Measurements from ENCODE around the gene LOXL3.

LOXL3 gene

DNA sequence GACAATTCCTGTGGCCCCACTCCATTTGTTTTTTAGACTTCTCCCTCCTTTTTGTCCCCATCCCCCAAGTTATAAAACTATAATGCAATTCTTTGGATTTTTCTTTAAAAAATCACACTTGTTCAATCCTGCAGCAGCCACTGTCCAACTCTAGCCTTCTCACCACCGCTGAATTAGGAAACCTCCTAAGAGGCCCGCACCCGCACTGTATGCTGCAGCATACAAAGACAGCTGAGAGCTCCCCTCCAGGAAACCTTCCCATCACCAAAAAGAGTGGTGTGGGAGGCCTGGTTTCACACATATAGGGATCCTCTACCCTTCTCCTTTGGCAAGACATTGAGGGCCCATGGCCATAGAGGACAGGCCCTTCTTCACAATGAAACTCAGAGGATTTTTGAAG lies 49.2 kb downstream of the LOXL3 start:
- no peak for DNase-seq

DNA sequence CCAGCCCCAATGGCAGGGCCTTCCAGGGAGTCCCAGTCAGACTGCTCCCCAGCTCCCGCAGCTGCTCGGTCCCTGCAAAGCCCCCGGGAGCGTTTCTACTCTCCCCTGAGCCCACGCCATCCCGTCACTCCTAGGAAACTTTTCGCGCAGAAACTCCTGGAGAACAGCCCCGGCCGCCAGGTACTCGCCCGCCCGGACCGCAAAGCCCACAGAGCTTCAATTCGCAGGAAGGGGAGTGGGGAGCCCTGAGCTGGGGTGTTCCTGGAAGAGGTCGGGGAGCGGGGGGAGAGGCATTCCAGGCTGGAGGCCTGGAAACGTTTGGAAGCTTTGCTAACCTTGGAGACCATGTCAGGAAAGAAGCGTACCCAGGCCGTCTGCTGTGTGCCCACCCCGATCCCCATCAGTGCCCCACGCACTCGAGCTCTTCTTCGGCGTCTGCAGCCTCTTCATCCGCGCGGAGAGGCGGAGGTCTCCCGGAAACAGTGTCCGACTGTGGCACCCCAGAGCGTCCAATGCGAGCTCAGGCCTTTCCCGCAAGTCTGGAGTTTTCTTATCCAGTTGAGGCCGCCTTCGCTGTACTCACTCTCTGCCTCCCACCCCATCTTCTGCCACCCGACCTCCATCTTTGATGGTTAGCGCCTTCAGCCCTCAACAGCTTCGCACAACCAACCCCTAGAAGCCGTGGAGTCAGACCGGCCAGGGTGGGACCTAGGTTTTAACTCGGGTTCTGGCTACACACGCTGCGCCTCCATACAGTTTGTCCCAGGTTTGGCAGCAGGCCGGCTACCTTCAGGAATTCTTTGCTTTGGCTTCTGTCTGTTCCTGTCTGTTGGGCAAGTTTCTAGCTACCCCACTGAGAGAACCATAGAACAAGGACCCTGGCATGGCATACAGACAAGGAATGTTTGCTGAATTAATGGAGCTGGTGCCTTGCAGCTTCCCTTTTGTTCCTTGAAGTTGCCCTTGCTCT lies 50.0 kb downstream of the LOXL3 start:
- no peak for DNase-seq

- peak; percentile 64 for DNase-seq
These were observed 50.8 kb downstream of the LOXL3 start for GRCh38 chr2:74502720-74503505.

GRCh38 chr2:74502147-74502719 lies 51.5 kb downstream of the LOXL3 start:
- DNase-seq = no peak

DNA sequence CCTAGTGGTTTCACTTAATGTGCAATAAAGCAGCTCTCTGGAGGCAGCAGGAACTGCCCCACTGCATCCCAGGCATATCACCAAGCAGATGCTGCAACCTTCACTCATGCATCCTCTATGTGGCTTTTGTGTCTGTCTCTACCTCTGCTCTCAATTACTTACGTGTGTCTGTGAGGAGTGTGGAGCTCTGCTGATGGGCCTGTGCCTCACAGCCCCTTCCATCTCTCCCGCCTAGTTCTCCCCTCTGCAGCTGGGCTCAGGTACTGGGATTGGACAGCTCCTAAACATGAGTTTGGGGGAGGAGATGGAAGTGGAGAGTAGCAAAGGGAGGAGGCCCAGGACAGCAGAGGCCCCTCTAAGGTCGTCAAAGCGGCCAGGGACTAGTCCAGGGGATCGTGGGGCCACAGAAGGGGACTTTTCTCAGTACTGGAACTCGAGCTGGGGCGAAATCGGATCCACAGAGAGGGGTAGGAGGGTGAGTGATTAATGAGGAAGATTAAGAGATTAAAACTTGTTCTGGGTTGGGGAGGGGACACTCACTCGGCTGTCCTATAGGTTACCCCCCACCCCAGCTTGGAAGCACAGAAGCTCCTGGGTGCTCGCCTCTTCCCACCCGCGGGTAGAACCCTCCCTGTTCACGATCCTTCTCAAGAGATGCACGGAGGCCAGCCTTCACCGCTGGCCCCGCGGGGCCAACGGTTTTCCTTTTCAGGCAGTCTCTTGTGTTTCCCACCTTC lies 52.2 kb downstream of the LOXL3 start:
- no peak for DNase-seq

- DNase-seq = no peak
These were observed 53.2 kb downstream of the LOXL3 start for GRCh38 chr2:74500578-74500946.

- no peak for DNase-seq
These were observed 53.7 kb downstream of the LOXL3 start for GRCh38 chr2:74499940-74500577.

- no peak for DNase-seq
These were observed 54.3 kb downstream of the LOXL3 start, which contains the start of gene LBX2 for GRCh38 chr2:74499267-74499939. Gene LBX2 (minus strand): TSS chr2:74499603. CDS start chr2:74499537, 66 bp downstream.

DNA sequence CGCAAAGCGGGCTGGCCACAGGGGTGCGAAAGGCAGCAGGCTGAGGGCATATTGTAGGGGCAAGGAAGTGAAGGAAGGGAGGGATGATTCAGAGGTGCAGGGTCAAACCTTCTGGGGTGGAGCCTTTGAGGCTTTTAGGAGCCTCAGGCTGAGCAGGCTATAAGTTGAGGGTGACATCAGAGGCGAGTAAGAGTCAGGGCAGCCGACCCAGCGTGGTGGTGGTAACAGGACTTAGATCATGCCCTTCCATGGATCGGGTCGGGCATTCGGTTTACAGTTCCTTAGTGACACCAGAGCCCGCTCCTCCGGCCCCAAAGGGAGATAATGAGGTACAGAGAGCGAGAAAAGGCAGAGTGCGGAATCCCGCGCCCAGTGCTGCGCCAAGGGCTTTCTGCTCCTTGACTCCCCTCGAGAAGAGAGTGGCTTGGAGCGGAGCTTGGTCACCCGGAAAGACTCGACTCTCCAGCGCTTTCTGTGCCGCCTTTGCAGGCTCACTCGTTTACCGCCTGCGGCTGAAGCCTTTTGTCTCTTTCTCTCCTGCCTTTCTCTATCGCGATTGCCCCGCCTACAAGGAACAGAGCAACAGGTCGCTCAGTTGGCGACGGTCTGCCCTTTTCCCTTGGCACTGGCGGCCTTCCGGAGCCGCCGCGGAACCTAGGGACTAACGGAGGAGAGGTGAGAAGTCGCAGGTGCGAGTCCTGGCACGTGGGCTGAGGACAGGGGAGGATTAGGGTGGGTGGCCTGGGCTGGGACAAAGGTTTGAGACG lies 55.1 kb downstream of the LOXL3 start:
- no peak for DNase-seq

- DNase-seq = no peak
These were observed 55.8 kb downstream of the LOXL3 start for GRCh38 chr2:74497777-74498499.

DNA sequence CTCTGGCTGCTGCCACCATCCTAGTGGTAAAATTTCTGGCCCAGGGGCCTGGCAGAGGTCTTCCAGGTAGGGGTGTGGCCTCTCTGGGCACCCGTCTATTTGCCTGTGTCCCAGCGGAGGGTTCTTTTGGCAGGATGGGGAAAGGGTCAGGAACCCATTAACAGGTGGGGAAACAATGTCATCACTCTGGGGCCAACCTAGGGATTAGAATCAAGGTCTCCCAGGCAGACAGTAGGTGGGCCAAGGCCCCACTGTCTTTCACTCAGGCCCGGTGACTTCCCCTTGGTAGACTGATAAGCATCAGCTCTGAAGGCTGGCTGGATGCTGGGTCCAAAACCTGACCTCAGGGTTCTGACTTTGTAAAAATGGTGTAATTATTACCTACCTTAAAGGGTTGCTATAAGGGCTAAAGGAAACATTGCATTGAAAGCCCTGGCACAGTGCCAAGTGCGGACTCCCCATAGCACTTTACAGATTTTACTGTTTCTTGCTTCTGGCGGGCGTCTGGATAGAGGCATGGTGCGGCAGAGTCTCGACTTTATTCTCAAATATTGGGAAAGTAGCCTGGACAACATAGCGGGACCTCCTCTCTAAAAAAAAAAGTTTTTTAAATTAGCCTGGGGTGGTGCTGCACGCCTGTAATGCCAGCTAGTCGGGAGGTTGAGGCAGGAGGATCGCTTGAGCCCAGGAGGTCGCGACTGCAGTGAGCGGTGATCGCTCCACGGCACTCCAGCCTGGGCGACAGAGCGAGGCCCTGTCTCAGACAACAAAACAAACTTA lies 56.6 kb downstream of the LOXL3 start:
- no peak for DNase-seq

DNA sequence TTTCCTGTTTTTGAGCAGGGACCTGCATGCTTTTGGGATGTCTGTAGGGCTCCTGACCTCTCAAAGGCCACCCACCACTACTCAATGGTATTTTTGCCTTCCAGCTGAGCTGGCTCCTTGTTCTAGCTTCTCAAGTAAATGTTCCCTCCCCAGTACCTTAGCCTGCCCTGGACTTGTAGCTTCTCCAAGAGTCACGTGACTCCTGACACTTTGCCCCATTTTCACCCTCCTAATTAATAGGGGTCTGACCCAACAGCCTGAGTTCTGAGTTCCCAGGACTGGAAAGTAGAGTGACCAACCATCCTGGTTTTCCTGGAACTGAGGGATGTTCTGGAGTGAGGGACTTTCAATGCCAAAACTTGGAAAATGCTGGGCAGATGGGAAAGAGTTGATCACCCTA lies 58.3 kb downstream of the LOXL3 start:
- no peak for DNase-seq

GRCh38 chr2:74493546-74493945 lies 60.2 kb downstream of the LOXL3 start:
- no peak for DNase-seq

GRCh38 chr2:74491648-74492544 lies 61.8 kb downstream of the LOXL3 start:
- DNase-seq = no peak

- DNase-seq = no peak
These were observed 63.8 kb downstream of the LOXL3 start for GRCh38 chr2:74489906-74490305.

DNA sequence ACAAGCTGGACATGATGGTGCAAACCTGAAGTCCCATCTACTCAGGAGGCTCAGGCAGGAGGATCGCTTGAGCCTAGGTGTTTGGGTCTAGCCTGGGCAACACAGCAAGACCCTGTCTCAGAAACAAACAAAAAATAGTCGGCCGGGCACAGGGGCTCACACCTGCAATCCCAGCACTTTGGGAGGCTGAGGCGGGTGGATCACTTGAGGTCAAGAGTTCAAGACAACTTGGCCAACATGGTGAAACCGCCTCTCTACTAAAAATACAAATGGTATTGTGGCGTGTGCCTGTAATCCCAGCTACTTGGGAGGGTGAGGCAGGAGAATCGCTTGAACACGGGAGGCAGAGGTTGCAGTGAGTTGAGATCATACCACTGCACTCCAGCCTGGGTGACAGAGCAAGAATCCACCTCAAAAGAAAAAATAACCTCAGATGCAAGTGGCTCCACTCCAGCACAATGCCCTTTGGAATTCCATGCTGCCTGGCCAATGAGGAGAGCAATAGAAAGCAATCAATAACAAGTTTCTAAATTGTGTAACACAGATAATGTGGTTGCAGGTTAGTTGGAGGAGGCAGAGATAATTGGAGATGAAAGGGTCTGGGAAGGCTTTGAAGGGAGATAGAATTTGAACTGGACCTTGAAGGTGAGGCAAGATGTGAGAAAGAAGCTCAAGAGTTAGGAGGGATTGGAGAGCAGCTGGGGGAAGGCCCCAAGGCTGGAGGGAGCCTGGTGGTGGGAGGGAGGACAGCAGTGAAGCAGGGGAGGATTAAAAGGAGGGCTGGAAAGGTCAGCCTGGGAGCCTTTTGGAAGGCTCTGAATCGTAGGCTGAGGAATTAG lies 64.9 kb downstream of the LOXL3 start:
- DNase-seq = no peak

DNA sequence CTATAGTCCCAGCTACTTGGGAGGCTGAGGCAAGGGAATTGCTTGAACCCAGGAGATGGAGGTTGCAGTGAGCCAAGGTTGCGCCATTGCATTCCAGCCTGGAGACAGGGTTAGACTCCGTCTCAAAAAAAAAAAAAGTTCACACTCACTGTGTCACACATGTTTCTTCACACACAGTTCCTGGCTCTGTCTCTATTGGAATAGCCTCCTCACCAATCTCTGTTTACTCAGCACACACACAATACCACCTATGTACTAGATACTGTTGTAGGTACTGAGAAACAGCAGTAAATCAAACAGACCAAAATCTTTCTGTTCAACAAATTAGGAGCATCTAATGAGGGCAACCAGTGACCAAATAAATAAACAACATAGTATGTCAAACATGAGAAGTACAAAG lies 67.6 kb downstream of the LOXL3 start:
- DNase-seq = no peak

Measured in cortex of kidney (tissue), 1 donor.